ENCODE measurements around the gene EHD1.

Gene EHD1

GRCh38 chr11:64871492-64871891 lies 6.9 kb downstream of the EHD1 start:
- DNase-seq: no peak

- no peak for DNase-seq
Observed at GRCh38 chr11:64870893-64871466, 7.4 kb downstream of the EHD1 start.

DNA sequence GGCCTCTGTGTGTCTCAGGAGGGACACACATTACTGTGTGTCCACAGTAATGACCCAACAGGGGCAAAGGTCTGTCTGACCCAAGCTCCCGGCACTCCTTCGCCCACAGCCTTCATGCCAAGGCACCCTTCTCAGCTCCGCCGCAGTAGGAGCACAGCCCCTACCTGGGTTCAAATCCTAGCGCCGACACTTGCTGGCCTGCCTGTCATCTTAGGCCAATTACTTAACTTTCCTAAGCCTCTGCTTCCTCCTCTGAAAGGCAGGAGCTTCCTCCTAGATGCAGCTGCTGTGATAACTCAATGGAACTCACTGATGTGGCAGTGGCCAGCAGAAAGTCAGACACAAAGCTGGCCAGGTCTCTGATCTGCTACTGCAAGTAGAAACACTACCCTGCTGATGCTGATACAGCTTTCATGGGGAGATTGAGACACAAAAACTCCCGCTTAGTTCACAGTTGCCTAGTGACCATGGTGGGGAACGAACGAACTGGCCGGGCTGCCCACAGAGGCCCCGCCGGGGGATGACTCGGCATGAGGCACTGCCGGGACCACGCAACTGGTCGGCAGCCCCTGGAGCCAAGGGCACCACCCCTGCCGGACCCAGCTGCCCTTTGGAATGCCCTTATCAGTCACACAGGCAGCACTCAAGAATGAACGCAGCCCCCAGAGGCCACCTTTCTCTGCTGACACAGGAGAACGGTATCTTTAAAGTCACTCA lies 8.1 kb downstream of the EHD1 start:
- DNase-seq: no peak

DNA sequence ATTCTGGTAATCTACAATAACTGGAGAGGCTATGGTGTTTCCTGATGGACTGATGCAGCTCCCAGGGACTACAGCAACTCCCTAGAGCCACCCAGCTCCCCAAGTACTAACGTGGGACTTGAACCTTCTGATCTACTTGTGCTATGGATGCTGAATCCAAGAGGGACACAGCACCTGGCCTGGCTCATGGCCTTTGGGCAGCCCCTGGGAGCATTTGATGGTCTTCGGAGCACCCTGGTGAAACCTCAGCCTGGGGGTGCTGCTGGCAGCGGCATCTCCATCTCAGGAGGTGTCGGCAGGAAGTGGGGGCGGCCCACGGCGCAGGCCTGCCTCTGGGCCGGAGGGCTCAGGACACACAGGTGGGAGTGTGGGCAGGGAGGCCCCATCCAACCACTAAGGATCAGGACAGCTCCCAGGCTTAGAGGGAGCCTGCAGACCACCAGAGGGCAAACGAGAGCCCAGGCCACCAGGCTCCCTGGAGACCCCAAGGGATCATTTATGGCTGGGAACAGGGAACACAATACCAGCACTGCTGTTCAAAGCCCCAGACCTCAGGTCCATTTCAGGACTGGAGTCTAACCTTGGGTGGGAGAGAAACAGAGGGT lies 8.7 kb downstream of the EHD1 start:
- peak; percentile 38 for DNase-seq

- peak; percentile 51 for DNase-seq
Observed at GRCh38 chr11:64868904-64869570, 9.4 kb downstream of the EHD1 start.

- no peak for DNase-seq
Observed at GRCh38 chr11:64867748-64868462, 10.5 kb downstream of the EHD1 start.

DNA sequence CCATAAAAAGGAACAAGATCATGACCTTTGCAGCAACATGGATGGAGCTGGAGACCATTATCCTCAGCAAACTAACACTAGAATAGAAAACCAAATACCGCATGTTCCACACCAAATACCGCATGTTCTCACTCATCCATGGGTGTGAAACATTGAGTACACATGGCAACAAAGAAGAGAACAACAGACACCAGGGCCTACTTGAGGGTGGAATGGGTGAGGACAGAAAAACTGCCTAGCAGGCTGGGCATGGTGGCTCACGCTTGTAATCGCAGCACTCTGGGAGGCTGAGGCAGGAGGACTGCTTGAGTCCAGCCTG lies 12.3 kb downstream of the EHD1 start:
- DNase-seq: no peak

- DNase-seq: no peak
Observed at GRCh38 chr11:64865286-64866172, 12.9 kb downstream of the EHD1 start.

DNA sequence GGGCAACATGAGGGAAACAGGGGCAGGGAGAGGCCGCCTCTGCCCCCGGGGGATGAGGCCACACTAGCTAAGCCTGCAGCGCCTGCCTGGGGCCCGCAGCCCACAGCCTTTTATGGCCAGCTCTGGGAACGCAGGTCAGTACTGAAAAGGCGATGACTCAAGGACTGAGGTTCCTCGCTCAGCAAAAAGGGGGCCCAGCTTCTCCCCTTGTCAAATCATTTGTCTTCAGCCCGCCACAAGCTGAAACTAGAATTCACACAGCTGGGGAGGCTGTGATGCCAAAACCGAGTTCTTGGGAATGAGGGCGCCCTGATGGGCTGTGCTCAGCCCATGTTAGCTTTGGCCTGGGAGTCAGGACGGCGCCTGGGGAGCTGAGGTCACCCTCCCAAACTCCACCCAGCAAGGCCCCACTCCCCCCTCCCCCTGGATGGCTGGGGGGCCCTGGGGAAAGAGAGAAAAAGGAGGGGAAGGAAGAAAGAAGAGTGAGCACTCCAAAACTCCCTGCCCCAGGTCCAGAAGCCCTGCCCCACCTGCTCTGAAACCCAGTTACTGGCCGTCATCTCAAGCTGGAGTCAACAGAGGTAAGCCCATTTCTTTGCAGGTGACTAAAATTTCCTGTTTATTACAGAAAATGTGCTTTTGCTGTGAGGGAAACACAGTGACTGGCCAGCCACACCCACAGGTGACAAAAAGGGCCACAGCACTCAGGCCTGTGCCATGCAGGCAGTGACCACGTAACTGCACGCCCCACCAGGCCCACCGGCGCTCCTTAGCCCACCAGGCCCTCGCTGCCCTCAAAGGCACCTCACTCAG lies 13.7 kb downstream of the EHD1 start:
- no peak for DNase-seq

DNA sequence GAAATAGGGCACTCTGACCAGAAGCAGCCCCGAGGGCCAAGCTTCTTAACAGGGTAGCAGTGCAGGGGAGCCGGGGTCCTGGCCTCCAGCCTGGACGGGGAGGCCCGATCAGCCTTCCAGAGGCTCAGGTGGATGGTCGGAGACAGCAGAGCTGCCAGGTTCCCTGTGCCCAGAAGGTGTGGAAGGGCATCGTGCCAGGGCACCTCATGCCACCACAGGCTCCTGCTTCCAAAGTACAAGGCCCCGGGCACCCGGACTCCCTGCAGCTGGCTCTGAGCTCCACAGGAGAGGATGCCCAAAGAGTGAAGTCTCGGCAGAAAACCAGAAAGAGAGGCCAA lies 14.3 kb downstream of the EHD1 start:
- no peak for DNase-seq

DNA sequence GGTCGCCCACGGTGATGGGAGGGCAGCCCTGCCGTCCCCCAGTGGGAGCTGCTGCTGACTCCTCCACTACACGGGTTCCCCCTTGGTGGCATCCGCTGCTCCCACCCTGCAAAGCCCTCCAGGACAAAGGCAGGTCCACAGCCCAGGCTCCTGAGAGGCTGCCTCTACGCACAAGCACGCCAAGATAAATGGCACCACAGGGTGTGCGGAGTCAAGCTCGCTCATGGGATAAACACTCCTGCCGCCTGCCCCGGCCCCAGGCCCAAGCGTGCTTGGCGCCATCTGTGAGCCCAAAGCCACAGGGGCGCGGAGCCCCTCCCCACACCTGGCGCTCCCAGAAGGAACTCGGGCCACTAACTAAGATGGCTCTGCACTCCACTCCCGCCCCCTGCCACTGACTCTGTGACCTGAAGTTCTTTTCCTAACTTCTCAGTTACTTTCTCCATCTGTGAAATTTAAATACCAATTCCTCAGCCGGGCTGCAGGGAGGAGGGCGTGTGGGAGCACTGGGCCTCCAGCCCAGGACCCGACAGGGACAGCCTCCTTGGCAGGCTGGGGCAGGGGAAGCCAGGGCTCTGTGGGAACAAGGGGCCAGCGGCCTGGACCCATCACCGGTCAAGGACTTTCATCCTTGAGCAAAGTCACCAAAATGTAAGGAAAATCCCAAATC lies 14.9 kb downstream of the EHD1 start:
- no peak for DNase-seq

DNA sequence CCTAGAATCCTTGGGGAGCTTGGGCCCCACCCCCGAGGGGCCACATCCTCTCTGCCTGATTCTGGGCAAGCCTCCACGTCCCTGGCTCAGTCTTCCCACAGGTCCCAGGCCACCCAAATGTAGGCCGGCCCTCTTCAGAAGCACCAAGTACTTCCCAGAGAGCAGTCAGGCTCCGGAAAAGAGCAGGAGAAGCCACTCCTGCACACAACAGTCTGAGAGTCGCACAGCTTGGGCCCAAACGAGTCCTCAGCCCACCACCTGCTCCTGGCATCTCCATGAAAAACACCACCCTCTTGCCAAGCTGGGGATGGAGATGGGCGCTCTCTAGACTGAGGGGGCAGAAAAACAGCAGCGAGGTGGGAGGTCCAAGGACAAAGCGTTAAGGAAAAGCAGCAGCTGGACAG lies 15.4 kb downstream of the EHD1 start:
- DNase-seq: no peak

DNA sequence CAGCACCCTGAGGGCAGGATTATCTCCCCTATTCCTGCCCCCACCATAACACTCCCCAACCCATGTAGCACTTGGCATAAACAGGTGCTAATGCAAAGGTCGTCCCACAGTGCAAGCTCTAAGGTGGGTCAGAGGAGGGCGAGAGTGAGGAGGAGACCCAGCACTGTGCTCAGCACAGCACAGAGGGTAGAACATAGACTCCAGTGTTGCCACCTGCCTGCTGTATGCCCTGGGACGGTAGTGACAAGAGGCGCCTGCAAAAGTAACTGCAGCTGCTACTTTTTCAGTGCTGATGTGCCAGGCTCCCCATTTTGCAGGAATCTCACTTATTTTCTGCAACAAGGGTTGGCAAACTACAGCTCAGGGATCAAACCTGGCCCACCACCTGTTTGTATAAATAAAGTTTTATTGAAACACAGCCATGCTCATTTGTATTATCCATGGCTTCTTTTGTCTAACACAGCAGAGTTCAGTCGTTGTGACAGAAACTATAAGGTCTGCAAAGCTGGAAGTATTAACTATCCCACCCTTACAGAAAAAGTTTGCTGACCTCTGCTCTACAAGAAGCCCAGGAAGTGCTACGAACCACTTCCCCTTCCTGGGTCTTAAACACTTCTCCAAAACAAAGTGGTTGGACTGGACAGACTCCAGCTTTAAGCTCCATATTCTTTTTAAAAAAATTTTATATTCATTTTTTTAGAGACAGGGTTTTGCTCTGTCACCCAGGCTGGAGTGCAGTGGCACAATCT lies 17.0 kb downstream of the EHD1 start:
- DNase-seq: no peak

DNA sequence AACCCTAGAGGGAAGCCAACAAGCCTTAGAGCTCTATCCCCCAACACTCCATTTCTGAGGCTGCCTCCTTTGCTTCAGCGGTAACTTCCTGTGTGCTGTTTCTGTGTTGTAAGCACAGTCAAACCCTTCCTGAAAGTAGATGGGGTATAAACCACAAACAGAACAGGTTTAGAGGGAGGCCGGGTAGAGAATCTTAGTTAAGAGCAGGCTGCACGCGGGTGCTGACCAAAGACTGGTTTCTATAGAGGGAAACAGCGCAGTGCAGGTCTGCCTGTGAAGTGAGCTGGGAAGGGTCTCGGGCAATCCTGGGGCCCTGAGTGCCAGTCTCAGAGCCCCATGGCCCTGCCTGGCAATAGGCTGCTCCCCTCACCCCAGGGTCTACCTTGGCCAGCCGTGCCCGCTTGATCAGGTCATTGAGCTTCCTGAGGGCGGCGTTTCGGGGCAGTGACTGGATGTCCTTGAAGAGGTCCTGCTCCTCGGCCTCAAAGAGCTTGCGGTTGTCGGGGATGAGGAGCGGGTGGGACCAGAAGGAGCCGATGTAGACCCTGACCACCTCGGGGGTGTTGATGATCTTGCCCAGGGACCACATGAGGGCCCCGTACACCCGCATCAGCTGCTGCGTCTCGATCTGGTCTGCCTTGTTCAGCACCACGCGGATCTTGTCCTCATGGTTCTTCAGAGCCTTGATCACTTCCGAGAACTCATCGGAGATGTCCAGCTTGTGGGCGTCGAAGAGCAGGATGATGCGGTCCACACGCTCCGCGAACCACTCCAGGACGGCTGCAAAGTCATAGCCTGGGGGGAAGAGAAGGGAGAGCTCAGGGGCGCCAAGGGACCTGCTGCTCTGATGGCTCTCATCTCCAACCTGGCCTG lies 18.6 kb downstream of the EHD1 start:
- no peak for DNase-seq

- no peak for DNase-seq
Observed at GRCh38 chr11:64858467-64859263, 19.8 kb downstream of the EHD1 start.

- no peak for DNase-seq
Observed at GRCh38 chr11:64857485-64857884, 20.9 kb downstream of the EHD1 start.

DNA sequence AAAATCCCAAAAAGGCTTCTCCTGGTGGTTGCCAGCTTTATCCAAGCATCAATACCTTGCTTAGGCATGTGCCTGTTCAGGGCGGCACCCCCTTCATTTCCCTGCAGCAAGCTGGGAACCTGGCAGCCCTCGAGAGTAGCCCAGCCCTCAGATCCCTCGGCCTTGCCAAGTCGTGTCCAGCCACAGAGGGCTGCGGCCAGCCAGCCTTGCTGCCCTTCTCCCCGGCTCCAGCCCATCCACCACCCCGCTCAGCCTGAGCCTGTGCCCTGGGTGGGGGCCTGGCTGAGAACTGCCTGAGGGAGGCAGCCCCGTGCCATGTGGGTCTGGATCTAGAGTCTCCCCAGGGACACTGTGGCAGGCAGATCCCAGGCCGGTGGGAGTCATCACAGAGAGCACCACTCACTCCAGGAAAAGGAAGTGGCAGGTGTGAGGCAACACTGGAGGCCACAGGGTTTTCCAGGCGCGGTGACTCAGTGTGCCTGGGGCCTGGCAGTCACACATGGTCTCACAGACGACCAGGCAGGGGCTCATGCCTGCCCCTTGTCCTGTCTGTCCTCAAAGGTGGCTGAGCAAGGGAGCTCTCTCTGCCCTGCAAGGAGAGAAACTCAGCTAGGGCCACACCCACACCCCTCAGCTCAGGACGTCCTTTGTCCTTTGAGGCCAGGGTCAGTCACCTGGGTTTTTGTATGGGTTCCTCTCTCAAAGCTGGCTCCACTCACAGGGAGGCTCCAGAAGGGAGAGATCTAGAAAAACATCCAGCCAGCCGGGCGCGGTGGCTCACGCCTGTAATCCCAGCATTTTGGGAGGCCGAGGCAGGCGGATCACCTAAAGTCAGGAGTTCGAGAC lies 21.8 kb downstream of the EHD1 start:
- no peak for DNase-seq

All from NCI-H526 treated with DMSO at 0.1 percent for 48 hours (cell line).